Measurements from ENCODE around the gene LHFPL6.

The LHFPL6 gene

GRCh38 chr13:39590466-39591036, 12.4 kb downstream of the LHFPL6 start:
- DNase-seq, result no peak

GRCh38 chr13:39588384-39588783, 14.6 kb downstream of the LHFPL6 start:
- no peak for DNase-seq

- DNase-seq, result no peak
Observed at GRCh38 chr13:39587939-39588338, 15.1 kb downstream of the LHFPL6 start.

- no peak for DNase-seq
Observed at GRCh38 chr13:39586958-39587605, 15.9 kb downstream of the LHFPL6 start.

- no peak for DNase-seq
Observed at GRCh38 chr13:39586151-39586550, 16.8 kb downstream of the LHFPL6 start.

GRCh38 chr13:39585219-39585618, 17.8 kb downstream of the LHFPL6 start:
- no peak for DNase-seq

- DNase-seq, result no peak
Observed at GRCh38 chr13:39580881-39581575, 22.0 kb downstream of the LHFPL6 start.

- no peak for DNase-seq
Observed at GRCh38 chr13:39578821-39579291, 24.1 kb downstream of the LHFPL6 start.

- no peak for DNase-seq
Observed at GRCh38 chr13:39577838-39578491, 25.0 kb downstream of the LHFPL6 start.

GRCh38 chr13:39577203-39577602, 25.8 kb downstream of the LHFPL6 start:
- no peak for DNase-seq

- no peak for DNase-seq
Observed at GRCh38 chr13:39575641-39576238, 27.3 kb downstream of the LHFPL6 start.

- no peak for DNase-seq
Observed at GRCh38 chr13:39571502-39572092, 31.4 kb downstream of the LHFPL6 start.

- no peak for DNase-seq
Observed at GRCh38 chr13:39567569-39567968, 35.4 kb downstream of the LHFPL6 start.

- no peak for DNase-seq
Observed at GRCh38 chr13:39566216-39566869, 36.6 kb downstream of the LHFPL6 start.

- no peak for DNase-seq
Observed at GRCh38 chr13:39565036-39565949, 37.7 kb downstream of the LHFPL6 start.

- no peak for DNase-seq
Observed at GRCh38 chr13:39563470-39563735, 39.6 kb downstream of the LHFPL6 start.

GRCh38 chr13:39561971-39562370, 41.0 kb downstream of the LHFPL6 start:
- no peak for DNase-seq

- DNase-seq, result no peak
Observed at GRCh38 chr13:39559847-39560246, 43.1 kb downstream of the LHFPL6 start.

GRCh38 chr13:39557285-39557955, 45.6 kb downstream of the LHFPL6 start:
- DNase-seq, result no peak

- no peak for DNase-seq
Observed at GRCh38 chr13:39556866-39557265, 46.1 kb downstream of the LHFPL6 start.

GRCh38 chr13:39554371-39554770, 48.6 kb downstream of the LHFPL6 start:
- DNase-seq, result no peak

All from right forelimb (tissue), 1 donor.